HG02938 (cell line): Measurements from ENCODE around the gene ZNF296.

Experiments used
- ATAC-seq: cut with Tn5 transposase; IDR thresholded peaks from one replicate; pipeline ENCODE4 v1.9.1; 2021; ENCODE audit warnings: mild to moderate bottlenecking, moderate library complexity; ENCODE audit not compliant: unreplicated experiment

The ZNF296 gene

GRCh38 chr19:45087531-45087930 lies 11.3 kb upstream of the ZNF296 start:
- ATAC-seq = no peak

- no peak for ATAC-seq
These were observed 10.2 kb upstream of the ZNF296 start for GRCh38 chr19:45086480-45086879.

GRCh38 chr19:45082170-45082569 lies 5.9 kb upstream of the ZNF296 start:
- no peak for ATAC-seq

- no peak for ATAC-seq
These were observed 3.7 kb upstream of the ZNF296 start for GRCh38 chr19:45079911-45080370.

GRCh38 chr19:45079063-45079910 lies 3.0 kb upstream of the ZNF296 start, which contains the start of gene GEMIN7:
Gene GEMIN7, plus strand, starts transcription at chr19:45079260. Its CDS starts 10,855 bp downstream, at chr19:45090115.
- ATAC-seq = no peak

GRCh38 chr19:45078390-45079062 lies 2.2 kb upstream of the ZNF296 start:
- no peak for ATAC-seq

GRCh38 chr19:45076851-45077730 lies 813 bp upstream of the ZNF296 start:
- ATAC-seq = no peak

GRCh38 chr19:45075301-45076028 lies 813 bp downstream of the ZNF296 start:
- peak; percentile 58 for ATAC-seq

GRCh38 chr19:45074744-45075300 lies 1.5 kb downstream of the ZNF296 start:
- no peak for ATAC-seq

GRCh38 chr19:45071969-45072790 lies 4.1 kb downstream of the ZNF296 start:
- no peak for ATAC-seq

GRCh38 chr19:45071545-45071938 lies 4.7 kb downstream of the ZNF296 start:
- no peak for ATAC-seq

- ATAC-seq = no peak
These were observed 5.3 kb downstream of the ZNF296 start for GRCh38 chr19:45070861-45071544.

- no peak for ATAC-seq
These were observed 6.1 kb downstream of the ZNF296 start for GRCh38 chr19:45070214-45070613.

GRCh38 chr19:45069056-45069455 lies 7.2 kb downstream of the ZNF296 start:
- ATAC-seq = no peak

- ATAC-seq = no peak
These were observed 8.2 kb downstream of the ZNF296 start for GRCh38 chr19:45068041-45068440.

- no peak for ATAC-seq
These were observed 9.2 kb downstream of the ZNF296 start for GRCh38 chr19:45066921-45067661.

- ATAC-seq = no peak
These were observed 12.2 kb downstream of the ZNF296 start for GRCh38 chr19:45063851-45064801.
